Common myeloid progenitor, CD34-positive (primary cell): ENCODE data around the gene MGAT5.

Experiments used
- CTCF ChIA-PET: fragments of 350-600 bp; sonication (Branson Sonifier 250); formaldehyde crosslinking; loops from one replicate; lab custom pipeline; 2021; ENCODE audit warnings: antibody characterized with exemption; lab: Charles Lee
- POLR2A ChIA-PET: fragments of 350-600 bp; sonication (Branson Sonifier 250); formaldehyde crosslinking; loops from one replicate; lab custom pipeline; 2021; ENCODE audit warnings: antibody characterized with exemption; lab: Charles Lee
- DNase-seq, 3 donors: peaks; one replicate each; pipeline versions ENCODE4 v3.0.0 to v3.0.0-alpha.2; 2013
- H3K27ac ChIP-seq, 2 experiments: 1 replicate in 1 of 2; 2 replicates in 1 of 2; pipeline ENCODE4 v1.7.0; 2013; ENCODE audit warnings: inconsistent platforms in 2 of 2, low read length in 2 of 2, mild to moderate bottlenecking in 2 of 2, low read depth in 1 of 2, moderate library complexity in 1 of 2; ENCODE audit not compliant: severe bottlenecking in 2 of 2, insufficient read depth in 1 of 2, poor library complexity in 1 of 2
- H3K27me3 ChIP-seq, 5 experiments: replicated peaks in 2 of 5; 1 replicate in 3 of 5; 2 replicates in 2 of 5; pipeline versions ENCODE4 v1.6.1 to v1.7.0; 2013; ENCODE audit warnings: low read length in 4 of 5, mild to moderate bottlenecking in 2 of 5, moderate library complexity in 2 of 5, inconsistent platforms in 1 of 5; ENCODE audit not compliant: insufficient read depth in 5 of 5, control insufficient read depth in 4 of 5
- H3K36me3 ChIP-seq, 4 experiments: 1 replicate in 2 of 4; 2 replicates in 2 of 4; pipeline versions ENCODE4 v1.6.1 to v1.7.0; 2013; ENCODE audit warnings: low read length in 3 of 4, control low read depth in 1 of 4, mild to moderate bottlenecking in 1 of 4; ENCODE audit not compliant: control insufficient read depth in 4 of 4, insufficient read depth in 4 of 4
- H3K4me1 ChIP-seq, 4 experiments: 1 replicate in 3 of 4; 2 replicates in 1 of 4; pipeline versions ENCODE4 v1.6.1 to v1.7.1; 2013; ENCODE audit warnings: low read length in 3 of 4, mild to moderate bottlenecking in 3 of 4, control low read depth in 1 of 4, inconsistent platforms in 1 of 4, moderate library complexity in 1 of 4; ENCODE audit not compliant: control insufficient read depth in 4 of 4, insufficient read depth in 4 of 4; ENCODE audit errors: control extremely low read depth in 1 of 4
- H3K4me3 ChIP-seq, 7 experiments: 1 replicate in 4 of 7; 2 replicates in 3 of 7; pipeline versions ENCODE4 v1.5.1 to v1.7.0; 2013; ENCODE audit warnings: mild to moderate bottlenecking in 7 of 7, low read length in 6 of 7, moderate library complexity in 6 of 7, inconsistent platforms in 2 of 7, low read depth in 2 of 7, control low read depth in 1 of 7; ENCODE audit not compliant: insufficient read depth in 4 of 7, control insufficient read depth in 1 of 7; ENCODE audit errors: extremely low read depth in 1 of 7
- H3K9me3 ChIP-seq, 5 experiments: 1 replicate in 4 of 5; 2 replicates in 1 of 5; pipeline versions ENCODE4 v1.6.1 to v1.7.1; 2013; ENCODE audit warnings: low read length in 4 of 5, mild to moderate bottlenecking in 2 of 5, inconsistent platforms in 1 of 5, low read depth in 1 of 5, moderate library complexity in 1 of 5; ENCODE audit not compliant: control insufficient read depth in 4 of 5, insufficient read depth in 2 of 5; ENCODE audit errors: control extremely low read depth in 1 of 5
- WGBS: methylation state at CpG from one replicate; pipeline ENCODE4 v1.1.5; 2013; ENCODE audit not compliant: insufficient coverage; 5-methylcytosine and 5-hydroxymethylcytosine counted together

MGAT5 gene

GRCh38 chr2:134402410-134402809, 148.5 kb downstream of the MGAT5 start:
- no peak for DNase-seq
- CTCF ChIA-PET = interaction anchor here (0.7 kb wide), 1 partner anchor 15 kb away, joined by 3 read pairs; no protein-coding TSS in a partner anchor
- Histone ChIP-seq H3K9me3 (no peaks in the 10 kb centered on the region), H3K27me3 (no peaks in the 10 kb centered on the region), H3K27ac (no peak overlapping the region), H3K4me1 (peaks cover 0 to 5% (median 1%) of the 10 kb centered on the region in 4 experiments), H3K36me3 (peaks cover 3 to 41% (median 4%) of the 10 kb centered on the region in 4 experiments), H3K4me3 (no peak overlapping the region)
- WGBS = no CpG with 5 or more reads among the region's 1 CpG
- POLR2A ChIA-PET = no interaction called here

DNA sequence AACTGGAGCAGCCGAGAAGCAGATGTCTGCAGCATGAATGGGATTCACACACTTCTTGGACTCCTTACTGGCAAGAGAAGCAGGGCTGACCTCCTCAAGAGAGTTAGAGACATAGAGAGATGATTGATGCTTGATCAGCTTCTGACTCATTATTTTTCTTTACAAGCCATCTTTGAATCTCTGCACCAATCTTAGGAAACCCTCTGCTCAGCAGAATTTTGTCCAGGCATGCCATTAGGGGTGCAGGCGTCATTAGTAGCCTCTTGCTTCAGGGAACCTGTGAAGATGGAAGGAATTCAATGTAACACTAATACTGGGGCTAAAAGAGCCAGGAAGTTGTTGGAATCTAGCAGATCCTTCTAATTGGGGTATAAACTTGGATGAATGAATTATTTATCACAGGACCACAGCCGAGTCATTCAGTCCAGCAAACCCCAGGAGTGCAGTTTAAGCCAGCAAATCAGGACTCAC, 151.8 kb downstream of the MGAT5 start:
- WGBS = 100% methylated on average over 2 of the region's 3 CpGs
- Histone ChIP-seq H3K36me3 (peaks cover 3 to 35% (median 4%) of the 10 kb centered on the region in 4 experiments), H3K9me3 (no peaks in the 10 kb centered on the region), H3K4me3 (no peak overlapping the region), H3K4me1 (peaks cover 5 to 10% (median 6%) of the 10 kb centered on the region in 4 experiments), H3K27ac (no peak overlapping the region), H3K27me3 (no peaks in the 10 kb centered on the region)
- CTCF ChIA-PET = interaction anchor here (1.0 to 1.2 kb wide), 2 partner anchors 11 to 197 kb away, joined by 3 to 4 read pairs; no protein-coding TSS in a partner anchor
- POLR2A ChIA-PET = interaction anchor here (0.6 kb wide), 1 partner anchor 79 kb away, joined by 3 read pairs; no protein-coding TSS in a partner anchor
- DNase-seq = no peak

DNA sequence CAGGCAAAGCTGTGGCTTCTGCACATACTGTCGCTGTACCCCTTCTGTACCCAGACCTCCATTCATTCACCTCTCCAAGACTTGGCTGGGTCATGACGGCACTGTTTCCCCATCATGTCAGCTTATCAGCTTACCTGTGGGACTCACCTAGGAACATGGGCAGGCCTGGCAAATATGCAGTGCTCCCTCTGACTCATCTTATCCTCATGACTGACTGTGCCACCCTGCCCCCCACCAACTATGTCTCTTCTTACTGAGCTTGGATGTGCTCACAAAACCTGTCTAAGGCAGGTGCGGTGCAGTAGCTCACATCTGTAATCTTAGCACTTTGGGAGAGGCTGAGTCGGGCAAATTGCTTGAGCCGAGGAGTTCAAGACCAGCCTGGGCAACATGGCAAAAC, 152.4 kb downstream of the MGAT5 start:
- Histone ChIP-seq H3K27ac (no peak overlapping the region), H3K4me3 (no peak overlapping the region), H3K36me3 (peaks cover 3 to 35% (median 4%) of the 10 kb centered on the region in 4 experiments), H3K9me3 (no peaks in the 10 kb centered on the region), H3K4me1 (peaks cover 5 to 10% (median 6%) of the 10 kb centered on the region in 4 experiments), H3K27me3 (no peaks in the 10 kb centered on the region)
- POLR2A ChIA-PET = interaction anchor here (0.6 kb wide), 1 partner anchor 79 kb away, joined by 3 read pairs; no protein-coding TSS in a partner anchor
- WGBS = 97% methylated on average over 4 of the region's 5 CpGs
- no peak for DNase-seq
- CTCF ChIA-PET = no interaction called here

GRCh38 chr2:134406736-134407135, 152.9 kb downstream of the MGAT5 start:
- POLR2A ChIA-PET = no interaction called here
- Histone ChIP-seq H3K27ac (no peak overlapping the region), H3K9me3 (no peaks in the 10 kb centered on the region), H3K27me3 (no peaks in the 10 kb centered on the region), H3K4me1 (peaks cover 5 to 11% (median 8%) of the 10 kb centered on the region in 4 experiments), H3K36me3 (peaks cover 3 to 35% (median 4%) of the 10 kb centered on the region in 4 experiments), H3K4me3 (no peak overlapping the region)
- CTCF ChIA-PET = interaction anchor here (0.9 kb wide), 1 partner anchor 288 kb away, joined by 4 read pairs; no protein-coding TSS in a partner anchor
- WGBS = 95% methylated on average over 2 of the region's 3 CpGs
- no peak for DNase-seq

GRCh38 chr2:134407154-134407890, 153.4 kb downstream of the MGAT5 start:
- H3K4me1 ChIP-seq = peaks cover 6 to 14% (median 8%) of the 10 kb centered on the region in 4 experiments
- no peak for DNase-seq
- ChIA-PET POLR2A (no interaction called here), CTCF (interaction anchor here (0.9 kb wide), 1 partner anchor 289 kb away, joined by 4 read pairs; no protein-coding TSS in a partner anchor)
- H3K9me3 ChIP-seq = no peaks in the 10 kb centered on the region
- no peak overlapping the region for H3K4me3 ChIP-seq
- peaks cover 3 to 35% (median 4%) of the 10 kb centered on the region in 4 experiments for H3K36me3 ChIP-seq
- no peak overlapping the region for H3K27ac ChIP-seq
- whole genome bisulfite sequencing = 100% methylated on average over 1 of the region's 4 CpGs
- H3K27me3 ChIP-seq = no peaks in the 10 kb centered on the region

DNA sequence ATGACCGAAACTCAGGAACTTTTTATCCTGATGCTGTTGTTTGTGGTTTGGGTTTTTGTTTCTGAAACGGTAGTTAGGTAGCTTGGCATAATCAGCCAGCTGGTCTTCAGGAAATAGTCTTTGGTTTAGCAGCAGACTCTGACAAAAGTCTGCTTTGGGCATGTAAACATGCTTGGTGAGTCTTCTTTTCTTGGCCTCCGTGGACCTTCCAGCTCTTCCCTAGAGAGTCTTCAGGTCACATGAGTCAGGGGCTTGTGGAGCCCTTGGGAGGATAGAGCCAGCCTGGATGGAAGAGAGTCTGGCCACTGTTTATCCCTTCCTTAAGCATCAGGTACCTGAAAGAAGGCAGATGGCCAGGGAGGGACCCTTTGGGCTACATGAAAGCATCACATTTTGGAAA, 154.5 kb downstream of the MGAT5 start:
- Histone ChIP-seq H3K27ac (no peak overlapping the region), H3K9me3 (no peaks in the 10 kb centered on the region), H3K4me3 (no peak overlapping the region), H3K4me1 (peaks cover 6 to 14% (median 8%) of the 10 kb centered on the region in 4 experiments), H3K27me3 (no peaks in the 10 kb centered on the region), H3K36me3 (peaks cover 2 to 34% (median 4%) of the 10 kb centered on the region in 4 experiments)
- POLR2A ChIA-PET = no interaction called here
- WGBS = 33% methylated on average over 2 of the region's 3 CpGs
- CTCF ChIA-PET = interaction anchor here (0.6 to 8.2 kb wide), 4 partner anchors 11 to 522 kb away, joined by 3 to 109 read pairs (median 46); no protein-coding TSS in a partner anchor
- peak in 2 of 3 donors; percentile 9 to 15 for DNase-seq
